Stimulated activated CD8-positive, alpha-beta memory T cell treated with anti-CD3 and anti-CD28 coated beads, Interleukin-7, amount 100 ng/mL, for 1 hour (primary cell): ENCODE results near the gene DCXR.
"Not testable (repeated sequence)": the region's sequence is repeated elsewhere in the genome, so short reads cannot be mapped to it uniquely, and the experiment has no call there.

ENCODE experiments used
- DNase-seq, 2 donors: peaks; one replicate each; pipeline ENCODE4 v3.0.0-alpha.2; 2020; ENCODE audit warnings: low read depth in 2 of 2

The DCXR gene

DNA sequence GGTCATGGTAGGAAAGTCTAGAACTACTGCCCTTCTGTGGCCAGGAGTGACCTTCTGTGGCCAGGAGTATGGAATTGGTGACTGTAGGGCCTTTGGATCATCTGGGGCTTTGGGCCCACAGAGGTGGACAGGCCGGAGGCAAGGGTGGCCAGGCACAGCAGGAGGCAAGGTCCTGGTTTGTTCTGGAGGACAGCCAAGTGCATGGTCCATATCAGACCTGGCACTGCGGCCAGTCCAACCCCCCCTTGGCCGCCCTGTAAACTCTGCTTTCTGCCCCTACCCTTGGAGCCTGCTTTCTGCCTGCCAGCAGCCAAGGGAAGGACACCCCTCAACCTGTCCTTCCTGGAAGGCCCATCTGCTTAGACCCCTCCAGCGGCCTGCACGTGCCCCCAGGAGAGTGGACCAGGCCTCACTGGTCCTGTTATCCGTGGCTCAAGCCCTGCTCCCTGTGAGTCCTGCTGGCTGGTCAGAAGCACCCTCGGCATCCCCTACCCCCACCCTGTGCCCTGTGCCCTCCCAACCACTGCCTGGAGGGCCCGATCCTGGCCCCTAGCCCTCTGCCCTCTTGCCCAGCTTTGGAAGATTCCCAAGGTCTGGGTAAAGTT, 2.3 kb upstream of the DCXR start:
- DNase-seq, result no peak

DNA sequence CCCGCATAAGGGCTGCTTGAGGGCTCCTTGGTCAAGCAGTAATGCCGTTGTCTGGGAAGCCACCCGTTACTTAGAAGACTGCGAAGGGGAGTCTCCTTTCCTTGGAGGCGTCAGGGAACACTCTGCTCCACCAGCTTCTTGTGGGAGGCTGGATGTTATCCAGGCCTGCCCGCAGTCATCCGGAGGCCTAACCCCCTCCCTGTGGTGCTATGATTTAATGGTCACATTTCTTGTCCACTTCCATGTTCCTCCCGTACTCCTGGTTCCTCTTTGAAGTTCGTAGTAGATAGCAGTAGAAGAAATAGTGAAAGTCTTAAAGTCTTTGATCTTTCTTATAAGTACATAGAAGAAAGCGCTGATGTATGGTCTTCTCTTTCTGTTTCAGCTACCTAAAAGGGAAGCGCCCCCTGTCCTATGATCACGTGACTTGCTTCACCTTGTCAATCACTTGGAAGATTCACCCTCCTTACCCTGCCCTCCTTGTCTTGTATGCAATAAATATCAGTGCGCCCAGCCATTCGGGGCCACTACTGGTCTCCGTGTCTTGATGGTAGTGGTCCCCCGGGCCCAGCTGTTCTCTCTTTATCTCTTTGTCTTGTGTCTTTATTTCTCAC, 1.4 kb upstream of the DCXR start:
- DNase-seq, result not testable (repeated sequence)

DNA sequence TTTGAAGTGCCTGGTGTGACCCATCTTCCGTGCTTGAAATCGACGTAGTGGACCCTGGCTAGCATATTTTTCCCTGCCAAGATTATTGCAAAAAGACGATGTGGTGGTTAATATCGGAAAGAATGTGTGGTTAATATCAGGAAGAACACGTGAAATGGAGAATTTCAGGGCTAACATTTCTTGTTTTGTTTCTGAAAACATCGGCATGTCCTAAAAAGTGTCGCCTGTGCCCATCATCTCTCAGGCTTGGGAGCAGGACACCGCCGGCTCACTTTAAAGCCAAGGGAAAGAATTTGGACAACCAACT, 345 bp upstream of the DCXR start:
- no peak for DNase-seq

DNA sequence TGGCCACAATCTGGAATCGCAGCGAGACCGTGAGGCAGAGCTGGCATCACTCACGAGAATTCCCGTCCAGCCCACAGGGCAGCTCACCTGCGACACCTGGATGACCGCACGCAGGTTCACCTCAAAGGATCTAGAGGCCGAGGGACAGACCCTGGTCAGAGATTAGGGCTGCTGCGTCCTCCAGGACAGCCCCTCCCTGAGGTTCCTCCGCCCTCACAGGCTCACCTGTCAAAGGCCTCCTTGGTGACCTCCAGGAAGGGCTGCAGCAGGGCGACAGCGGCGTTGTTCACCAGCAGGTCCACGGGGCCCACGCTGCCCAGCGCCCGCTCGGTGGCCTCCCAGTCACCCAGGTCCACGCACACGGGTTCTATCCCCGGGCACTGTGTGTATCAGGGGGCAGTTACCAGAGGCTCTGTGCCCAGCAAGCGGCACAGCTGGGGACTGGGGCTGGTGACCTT, 834 bp downstream of the DCXR start:
- no peak for DNase-seq

DNA sequence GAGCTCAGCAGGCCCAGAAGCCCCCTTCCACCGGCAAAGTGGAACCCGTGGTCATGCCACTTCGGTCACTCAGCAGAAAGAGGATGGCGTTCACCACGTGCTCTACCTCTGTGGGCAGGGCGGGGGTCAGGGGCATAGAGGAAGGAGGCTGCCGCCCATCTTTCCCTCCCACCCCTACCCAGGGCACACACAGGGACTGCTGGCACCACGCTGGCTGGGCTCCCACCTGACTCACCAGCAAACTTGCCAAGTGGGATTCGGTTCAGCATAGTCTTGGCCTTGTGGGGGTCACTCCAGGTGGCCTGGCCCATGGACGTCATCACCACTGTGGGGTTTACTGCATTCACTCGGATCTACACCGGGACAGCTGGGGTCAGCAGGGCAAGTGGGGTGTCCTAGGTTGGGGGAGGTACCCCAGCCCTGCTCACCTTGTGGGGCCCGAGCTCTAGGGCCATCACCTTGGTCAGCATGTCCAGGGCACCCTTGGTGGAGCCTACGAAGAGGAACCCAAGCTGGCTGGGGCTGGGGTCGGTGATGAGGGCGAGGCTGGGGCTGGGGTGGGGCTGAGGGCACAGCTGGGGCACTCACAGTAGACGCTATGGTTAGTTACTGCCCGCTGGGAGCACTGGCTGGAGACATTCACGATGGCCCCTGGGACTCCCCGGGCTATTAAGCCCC, 1.4 kb downstream of the DCXR start:
- no peak for DNase-seq

DNA sequence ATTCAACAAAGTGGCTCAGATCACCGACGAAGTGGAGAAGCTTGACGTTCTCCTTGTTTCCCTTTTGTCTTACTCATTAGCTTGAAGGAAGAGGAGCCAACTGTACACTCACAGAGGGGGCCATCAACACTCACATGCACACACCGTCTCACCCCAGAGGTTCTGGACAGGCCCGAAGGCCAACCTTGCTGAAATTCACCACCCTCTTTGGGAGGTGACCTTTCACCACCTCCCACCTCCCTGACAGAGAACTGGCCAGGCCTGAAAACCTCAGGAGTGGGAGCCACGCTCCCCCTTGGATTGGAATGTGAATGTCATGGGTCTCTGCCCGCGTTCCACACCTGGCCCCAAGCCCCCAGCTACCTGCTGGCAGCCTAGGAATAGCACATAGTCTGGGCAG, 2.0 kb downstream of the DCXR start:
- no peak for DNase-seq

DNA sequence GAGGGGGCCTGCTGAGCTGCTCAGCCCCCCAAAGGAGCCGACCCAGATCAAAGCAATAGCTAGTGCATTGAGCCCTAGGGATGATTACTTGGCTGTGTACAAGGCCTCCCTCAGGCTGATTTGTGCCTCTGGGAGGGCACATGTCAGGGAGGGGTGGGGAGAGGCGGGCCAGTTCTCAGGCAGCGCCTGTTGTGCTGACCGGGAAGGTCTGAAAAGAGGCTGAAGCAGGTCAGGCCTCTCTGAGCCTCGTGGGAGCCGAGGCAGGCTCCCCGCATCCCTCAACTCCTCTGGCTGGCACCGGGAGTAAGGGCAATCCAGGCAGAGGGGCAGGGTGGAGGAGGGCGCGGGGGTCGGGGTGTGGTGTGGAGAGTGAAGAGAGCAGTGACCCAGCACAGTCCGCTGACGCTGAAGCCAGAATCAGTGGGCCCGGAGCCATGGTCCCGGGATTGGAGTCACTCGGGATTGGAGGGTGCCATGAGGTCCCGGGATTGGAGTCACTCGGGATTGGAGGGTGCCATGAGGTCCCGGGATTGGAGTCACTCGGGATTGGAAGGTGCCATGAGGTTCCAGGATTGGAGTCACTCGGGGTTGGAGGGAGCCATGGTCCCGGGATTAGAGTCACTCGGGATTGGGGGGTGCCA, 3.0 kb downstream of the DCXR start:
- no peak for DNase-seq

DNA sequence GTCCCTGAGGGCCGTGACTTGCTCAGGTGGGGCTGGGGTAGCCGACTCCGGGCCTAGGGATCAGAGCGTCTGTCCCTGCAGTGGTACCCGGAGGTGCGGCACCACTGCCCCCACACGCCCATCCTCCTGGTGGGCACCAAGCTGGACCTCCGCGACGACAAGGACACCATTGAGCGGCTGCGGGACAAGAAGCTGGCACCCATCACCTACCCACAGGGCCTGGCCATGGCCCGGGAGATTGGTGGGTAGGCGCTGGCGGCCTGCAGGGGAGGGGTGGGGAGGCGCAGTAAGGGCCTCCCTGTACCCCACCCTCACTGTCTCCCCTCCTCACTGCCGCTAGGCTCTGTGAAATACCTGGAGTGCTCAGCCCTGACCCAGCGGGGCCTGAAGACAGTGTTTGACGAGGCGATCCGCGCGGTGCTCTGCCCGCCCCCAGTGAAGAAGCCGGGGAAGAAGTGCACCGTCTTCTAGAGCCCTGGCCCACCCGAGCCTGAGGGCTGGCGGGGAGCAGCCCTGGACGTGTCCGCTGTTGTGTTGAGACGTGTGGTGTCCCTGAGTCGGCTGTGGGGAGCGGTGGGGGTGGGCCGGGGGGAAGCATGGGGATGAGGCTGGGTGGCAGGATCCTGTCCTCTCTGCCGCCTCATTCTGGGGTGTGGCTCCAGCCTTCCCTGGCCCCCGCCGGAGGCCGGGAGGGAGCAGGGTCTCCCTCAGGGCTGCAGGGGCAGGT, 4.0 kb downstream of the DCXR start:
- no peak for DNase-seq

DNA sequence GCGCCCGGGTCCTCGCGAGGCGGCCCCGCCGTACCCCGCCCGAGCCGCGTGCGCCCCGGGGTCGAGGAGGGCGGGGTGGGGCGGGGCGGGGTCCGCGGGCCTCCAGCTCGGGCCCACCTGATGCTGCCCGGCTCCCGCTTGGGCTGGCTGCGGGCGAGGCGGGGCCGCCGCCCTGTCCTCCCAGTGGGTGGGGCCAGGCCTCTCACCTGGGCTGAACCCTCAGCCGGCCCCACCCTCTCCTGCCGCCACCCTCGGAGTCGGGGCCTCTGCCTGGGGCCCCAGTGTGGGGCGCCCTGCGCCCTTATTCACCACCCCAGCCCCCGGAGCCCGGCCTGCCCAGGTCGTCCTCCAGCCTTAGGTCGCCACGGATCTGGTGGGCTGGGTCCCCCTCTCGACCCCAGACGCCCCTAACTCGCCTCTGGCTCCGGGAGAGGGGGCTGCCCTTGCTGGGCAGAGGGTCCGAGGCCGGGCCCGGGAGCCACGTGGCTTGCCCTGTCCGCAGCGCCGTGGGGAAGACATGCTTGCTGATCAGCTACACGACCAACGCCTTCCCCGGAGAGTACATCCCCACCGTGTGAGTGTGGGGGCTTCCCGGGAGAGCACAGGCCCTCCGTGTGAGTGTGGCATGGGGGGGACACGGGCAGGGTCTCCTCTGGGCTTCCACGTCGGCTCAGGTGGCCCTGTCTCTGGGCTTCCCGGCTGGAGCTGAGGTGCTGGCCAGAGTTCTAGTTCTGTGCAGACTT, 5.4 kb downstream of the DCXR start:
- DNase-seq, result no peak

DNA sequence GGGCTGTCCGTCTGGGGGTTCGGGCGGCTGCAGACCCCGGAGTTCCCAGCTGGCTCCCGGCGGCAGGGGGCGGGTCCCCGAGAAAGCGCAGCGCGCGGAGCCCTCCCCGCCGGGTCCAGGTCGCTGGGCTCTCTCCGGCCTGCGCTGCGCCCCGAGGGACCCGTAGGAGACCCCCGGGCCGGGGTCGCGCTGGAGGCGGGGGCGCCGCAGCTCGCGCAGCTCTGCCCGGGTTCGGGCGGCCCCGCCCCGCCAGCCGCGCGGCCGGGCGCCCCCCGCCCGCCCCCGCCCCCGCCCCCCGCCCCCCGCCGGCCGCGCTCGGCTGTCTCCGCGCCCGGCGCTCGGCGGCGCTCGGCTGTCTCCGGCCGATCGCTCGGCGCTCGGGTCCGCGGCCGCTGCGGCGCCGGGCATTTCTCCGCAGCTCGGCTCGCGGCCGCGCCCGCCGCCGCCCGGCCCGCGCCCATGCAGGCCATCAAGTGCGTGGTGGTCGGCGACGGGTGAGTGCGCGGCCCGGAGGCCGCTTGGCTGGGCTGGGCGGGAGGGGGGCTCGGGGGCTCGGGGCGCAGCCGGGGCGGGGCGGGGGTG, 6.1 kb downstream of the DCXR start, which contains the start of gene RAC3:
TSS of gene RAC3 (plus strand) at position 376 of the 582 bp plus-strand sequence. CDS start at position 460, 84 bp downstream.
- no peak for DNase-seq

DNA sequence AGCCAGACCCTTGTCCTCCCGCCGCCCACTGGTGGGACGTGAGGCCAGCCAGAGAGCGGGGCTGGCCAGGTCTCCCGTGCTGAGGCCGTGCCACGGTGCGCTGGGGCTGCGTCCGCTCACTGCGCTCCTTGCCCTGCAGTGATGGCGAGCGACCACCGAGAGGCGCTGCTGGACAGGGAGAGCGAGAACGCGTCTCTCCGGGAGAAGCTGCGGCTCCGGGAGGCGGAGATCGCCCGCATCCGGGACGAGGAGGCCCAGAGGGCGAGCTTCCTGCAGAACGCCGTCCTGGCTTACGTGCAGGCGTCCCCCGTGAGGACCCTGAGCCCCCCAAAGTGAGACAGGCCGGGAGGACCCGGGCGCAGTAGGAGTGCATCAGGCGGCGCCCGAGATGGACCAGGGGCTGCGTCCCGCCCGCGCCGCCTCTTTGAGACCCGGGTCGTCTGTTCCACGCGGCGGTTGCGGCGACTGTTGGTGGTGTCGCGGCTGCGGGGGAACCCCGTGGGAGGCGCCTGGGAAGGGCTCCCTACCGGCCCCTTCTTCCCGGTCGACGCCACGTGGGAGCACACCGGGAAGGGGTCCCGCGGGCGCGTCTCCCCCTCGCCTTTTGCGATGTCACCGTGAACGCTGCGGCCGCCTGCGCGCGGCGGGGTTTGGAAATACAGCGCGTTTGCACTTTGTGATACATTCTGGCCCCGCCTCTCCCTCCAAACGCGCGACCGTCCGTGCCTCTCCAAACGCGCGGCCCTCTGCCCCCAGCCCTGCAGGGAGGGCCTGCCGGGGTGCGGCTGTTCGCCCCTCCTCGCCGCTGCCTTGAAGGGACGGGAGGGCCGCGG, 6.8 kb downstream of the DCXR start:
- peak; percentile 62 to 63 for DNase-seq

DNA sequence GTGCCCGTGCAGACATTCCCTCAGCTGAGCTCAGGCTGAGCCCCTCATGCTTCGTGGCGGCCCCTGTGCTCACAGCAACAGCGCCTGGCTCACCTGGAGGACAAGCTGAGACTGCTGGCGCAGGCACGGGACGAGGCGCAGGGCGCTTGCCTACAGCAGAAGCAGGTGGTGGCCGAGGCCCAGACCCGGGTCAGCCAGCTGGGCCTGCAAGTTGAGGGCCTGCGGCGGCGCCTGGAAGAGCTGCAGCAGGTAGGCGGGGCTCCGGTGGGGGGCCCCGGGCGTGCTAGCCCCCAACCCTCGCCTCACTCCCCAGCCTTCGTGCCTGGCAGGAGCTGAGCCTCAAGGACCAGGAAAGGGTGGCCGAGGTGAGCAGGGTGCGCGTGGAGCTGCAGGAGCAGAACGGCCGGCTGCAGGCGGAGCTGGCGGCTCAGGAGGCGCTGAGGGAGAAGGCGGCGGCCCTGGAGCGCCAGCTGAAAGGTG, 7.5 kb downstream of the DCXR start:
- no peak for DNase-seq

DNA sequence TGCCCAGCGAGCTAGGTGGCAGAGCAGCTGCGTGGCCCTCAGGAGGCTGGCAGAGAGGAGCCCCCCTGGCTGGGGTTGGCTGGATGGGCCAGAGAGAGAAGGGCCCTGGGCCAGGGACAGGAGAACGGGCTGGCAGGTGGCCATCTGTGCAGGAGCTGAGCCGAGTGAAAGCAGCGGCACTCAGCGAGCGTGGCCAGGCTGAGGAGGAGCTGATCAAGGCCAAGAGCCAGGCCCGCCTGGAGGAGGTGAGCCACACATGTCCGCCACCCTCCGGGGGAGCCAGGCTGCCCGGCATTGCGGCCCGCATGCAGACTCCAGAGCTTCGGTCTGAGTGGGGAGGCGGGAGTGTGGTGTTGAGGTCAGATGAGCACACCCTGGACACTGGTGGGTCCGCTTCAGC, 8.1 kb downstream of the DCXR start:
- DNase-seq, result no peak

DNA sequence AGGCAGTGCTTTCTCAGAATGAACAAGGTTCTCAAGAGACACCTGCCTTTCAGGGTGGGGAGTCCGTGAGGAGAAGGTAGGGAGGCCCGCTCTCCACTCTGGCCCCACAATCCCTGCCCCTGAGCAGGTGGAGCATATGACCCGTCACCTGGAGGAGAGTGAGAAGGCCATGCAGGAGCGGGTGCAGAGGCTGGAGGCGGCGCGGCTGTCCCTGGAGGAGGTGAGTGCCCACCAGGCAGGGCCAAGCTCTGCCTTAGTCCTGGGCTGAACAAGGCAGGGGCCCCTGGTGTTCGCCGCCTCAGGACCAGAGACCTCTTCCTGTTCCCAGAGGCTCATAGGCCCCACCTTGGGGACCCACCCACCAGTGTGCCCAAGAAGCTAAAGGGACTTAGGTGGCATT, 8.5 kb downstream of the DCXR start:
- no peak for DNase-seq

DNA sequence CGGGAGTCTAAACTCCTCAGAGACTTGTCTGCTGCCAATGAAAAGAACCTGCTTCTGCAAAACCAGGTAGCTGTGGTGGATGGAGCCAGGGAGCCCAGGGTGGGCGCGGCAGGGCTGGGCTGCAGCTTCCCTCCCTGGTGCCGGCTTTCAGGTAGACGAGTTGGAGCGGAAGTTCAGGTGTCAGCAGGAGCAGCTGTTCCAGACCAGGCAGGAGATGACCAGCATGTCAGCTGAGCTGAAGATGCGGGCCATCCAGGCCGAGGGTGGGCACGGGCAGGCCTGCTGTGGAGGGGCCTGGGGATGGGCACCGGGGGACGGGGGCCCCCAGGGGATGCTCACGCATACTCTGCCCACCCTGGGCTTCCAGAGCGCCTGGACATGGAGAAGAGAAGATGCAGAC, 9.3 kb downstream of the DCXR start:
- no peak for DNase-seq

DNA sequence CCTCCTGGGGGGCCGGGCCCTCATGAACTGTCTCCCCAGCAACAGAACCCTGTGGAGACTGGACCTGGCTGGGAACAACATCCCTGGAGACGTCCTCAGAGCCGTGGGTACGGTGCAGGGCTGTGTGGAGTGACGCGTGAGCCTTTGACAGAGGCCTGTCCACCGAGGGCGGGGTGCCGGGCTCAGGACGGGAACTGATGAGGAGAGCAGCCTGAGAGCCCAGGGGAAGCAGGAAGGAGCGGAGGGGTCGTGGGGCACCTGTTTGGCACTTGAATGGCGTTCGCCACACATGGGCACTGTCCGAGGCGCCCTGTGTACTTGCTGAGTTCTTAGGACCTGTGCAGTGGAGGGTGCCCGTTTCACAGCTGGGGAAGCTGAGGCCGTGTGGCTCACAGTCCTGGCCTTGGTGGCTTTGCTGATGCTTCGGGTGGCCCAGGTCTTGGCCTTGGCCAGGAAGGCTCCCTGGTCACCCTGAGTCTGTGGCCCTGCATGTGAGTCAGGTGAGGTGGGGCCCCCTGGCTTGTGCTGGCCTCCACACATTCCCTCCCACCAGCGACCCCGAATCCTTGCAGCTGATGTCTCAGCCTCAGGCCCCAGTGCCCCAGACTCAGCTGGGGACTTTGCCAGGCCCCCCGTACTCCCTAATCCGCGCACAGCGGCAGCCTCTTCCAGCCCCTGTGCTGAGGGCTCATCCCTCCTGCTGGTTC, 11.9 kb downstream of the DCXR start:
- no peak for DNase-seq

DNA sequence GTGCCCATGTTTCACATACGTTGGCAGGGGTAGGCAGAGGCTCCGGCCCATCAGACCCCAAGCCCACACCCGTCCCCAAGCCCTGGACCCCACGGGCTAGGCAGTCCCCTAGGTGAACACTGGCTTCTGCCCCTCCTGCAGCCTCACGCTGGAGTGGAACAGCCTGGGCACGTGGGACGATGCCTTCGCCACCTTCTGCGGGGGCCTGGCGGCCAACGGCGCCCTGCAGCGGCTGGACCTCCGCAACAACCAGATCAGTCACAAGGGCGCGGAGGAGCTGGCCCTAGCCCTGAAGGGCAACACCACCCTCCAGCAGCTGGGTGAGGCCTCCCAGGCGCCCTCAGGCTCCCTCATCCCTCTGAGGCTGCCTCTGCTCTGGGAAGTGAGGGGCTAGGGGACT, 12.6 kb downstream of the DCXR start:
- no peak for DNase-seq

DNA sequence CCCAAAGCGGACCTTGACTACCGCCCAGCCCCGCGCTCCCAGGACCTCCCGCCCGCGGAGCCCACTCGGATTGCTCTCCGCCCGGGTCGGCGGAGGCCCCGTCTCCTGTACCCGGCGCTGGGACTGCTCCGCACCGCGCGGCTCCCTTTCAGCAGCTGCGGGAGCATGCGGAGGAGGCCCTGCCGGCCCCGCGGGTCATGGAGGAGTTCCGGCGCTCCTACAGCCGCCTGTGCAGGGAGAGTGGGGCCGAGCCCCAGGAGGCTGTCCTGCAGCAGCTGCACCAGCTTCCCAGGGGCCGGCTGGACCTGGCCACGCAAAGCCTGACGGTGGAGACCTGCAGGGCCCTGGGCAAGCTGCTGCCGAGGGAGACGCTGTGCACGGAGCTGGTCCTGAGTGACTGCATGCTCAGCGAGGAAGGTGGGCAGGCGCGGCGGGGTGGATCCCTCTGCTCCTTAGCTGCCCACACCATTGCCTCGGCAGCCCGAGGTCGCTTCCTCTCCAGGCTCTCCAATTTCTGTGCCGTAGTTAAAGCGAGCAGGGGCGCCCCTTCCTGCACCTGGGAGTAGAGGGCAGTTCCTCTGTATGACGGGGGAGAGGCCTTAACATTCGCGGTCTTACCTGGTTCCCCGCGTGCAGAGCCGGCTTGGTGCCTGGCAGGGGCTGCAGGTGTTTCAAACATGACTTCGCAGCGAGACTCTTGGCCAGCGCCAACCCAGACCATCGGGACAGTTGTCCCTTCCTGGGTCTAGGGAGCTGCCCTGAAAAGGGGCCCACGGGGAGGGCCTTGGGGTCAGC, 13.9 kb downstream of the DCXR start:
- DNase-seq, result no peak

DNA sequence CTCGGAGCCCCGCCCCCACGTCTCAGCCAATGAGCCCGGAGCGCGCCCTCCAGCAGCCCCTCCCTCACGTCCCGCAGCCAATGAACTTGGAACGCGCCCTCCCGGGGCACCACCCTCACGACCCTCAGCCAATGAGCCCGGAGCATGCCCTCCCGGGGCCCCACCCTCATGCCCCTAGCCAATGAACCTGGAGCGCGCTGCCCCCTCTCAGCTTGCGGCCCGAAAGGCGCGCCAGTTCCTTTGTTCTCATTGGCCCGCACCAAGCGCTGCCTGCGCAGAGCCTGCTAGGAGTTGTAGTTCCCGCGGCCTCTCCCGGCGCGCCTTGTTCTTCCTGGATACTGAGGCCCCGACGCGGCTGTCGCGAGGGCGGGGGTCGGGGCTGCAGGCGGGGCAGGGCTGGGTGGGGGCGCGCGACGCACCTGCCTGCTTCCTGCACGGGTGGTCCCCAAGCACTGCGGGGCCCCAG, 14.5 kb downstream of the DCXR start, which contains the start of gene LRRC45:
TSS of gene LRRC45 (plus strand) at position 325 of the 466 bp plus-strand sequence. CDS start 339 bp downstream, outside the sequence.
- peak; percentile 99 for DNase-seq
